Lower lobe of right lung (tissue), 2 donors: ENCODE measurements around the gene KAT2A. TPM values are rescaled to one million over a fixed set of nuclear protein-coding genes. Genes with fewer than 3 reads are reported as not detected.
A peak's percentile ranks its signal among the peaks of the same experiment; 100 is the strongest.

Experiments
- ATAC-seq, 2 donors: fragments of 200-7000 bp; cut with Tn5 transposase; one replicate each; pipeline ENCODE4 v1.9.1; 2020 to 2022; ENCODE audit warnings: mild to moderate bottlenecking in 2 of 2, moderate library complexity in 2 of 2
- DNase-seq: peaks from one replicate; pipeline ENCODE4 v3.0.0-alpha.2; 2020
- H3K27ac ChIP-seq: fragments of 200-600 bp; one replicate; pipeline ENCODE4 v1.8.0; 2022
- H3K27me3 ChIP-seq: fragments of 200-600 bp; one replicate; pipeline ENCODE4 v1.8.0; 2022; ENCODE audit warnings: low read depth
- H3K36me3 ChIP-seq: fragments of 200-600 bp; one replicate; pipeline ENCODE4 v1.8.0; 2022; ENCODE audit warnings: mild to moderate bottlenecking
- H3K4me1 ChIP-seq: fragments of 200-600 bp; one replicate; pipeline ENCODE4 v1.8.0; 2022
- H3K4me3 ChIP-seq: fragments of 200-600 bp; one replicate; pipeline ENCODE4 v1.8.0; 2022; ENCODE audit warnings: mild to moderate bottlenecking
- H3K9me3 ChIP-seq: fragments of 200-600 bp; one replicate; pipeline ENCODE4 v1.8.0; 2022
- CTCF ChIP-seq: fragments of 200-600 bp; IDR thresholded peaks from one replicate; pipeline ENCODE4 v1.8.0; 2022; ENCODE audit warnings: antibody characterized with exemption, mild to moderate bottlenecking
- intact Hi-C: fragments of 100-400 bp; cut with DNase I; formaldehyde crosslinking; loops from one replicate; pipeline ENCODE4 v1.11.0; 2022
- total RNA-seq: library from RNA; stranded (reverse); fragmentation: NEBNext Ultra II Directional; extraction: Animal tissue kit (Norgen Biotek cat#: 25700); gene quantifications from one replicate; pipeline ENCODE4 v1.2.1, GENCODE V29; 2021
- donor health status: DM: no; HTN: yes; CAD: no; lungs with severe emphysema.

KAT2A gene
- total RNA-seq, 1 donor from 2014 or later: 41.6 TPM

GRCh38 chr17:42067371-42068091, 53.6 kb downstream of the KAT2A start:
- Histone ChIP-seq H3K36me3 (no peaks in the 10 kb centered on the region), H3K4me1 (peaks cover 13% of the 10 kb centered on the region), H3K27me3 (peaks cover 25% of the 10 kb centered on the region), H3K27ac (no peak overlapping the region), H3K4me3 (no peak overlapping the region), H3K9me3 (no peaks in the 10 kb centered on the region)
- DNase-seq: peak; percentile 72
- peak; percentile 65 to 70 for ATAC-seq
- peak; percentile 92 for TF ChIP-seq CTCF
- intact Hi-C loops: no loop called here

DNA sequence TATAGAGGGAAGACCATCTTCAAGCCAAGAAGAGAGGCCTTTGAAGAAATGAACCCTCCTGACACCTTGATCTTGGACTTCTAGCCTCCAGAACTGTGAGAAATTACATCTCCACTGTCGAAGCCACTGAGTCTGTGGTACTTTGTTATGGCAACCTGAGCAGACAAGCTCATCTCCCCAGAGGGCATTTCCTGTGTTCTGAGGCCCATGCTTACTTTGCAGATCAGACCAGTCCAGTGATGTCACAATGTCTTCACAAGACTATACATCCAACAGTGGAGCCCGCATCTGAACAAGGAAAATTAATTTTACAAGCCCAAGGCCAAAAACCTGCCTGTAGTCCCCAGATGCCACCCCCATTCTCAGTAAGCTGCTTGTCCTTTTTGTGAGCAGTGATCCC, 56.0 kb downstream of the KAT2A start:
- Histone ChIP-seq H3K27ac (no peak overlapping the region), H3K36me3 (no peaks in the 10 kb centered on the region), H3K4me1 (peaks cover 6% of the 10 kb centered on the region), H3K9me3 (no peaks in the 10 kb centered on the region), H3K27me3 (peaks cover 2% of the 10 kb centered on the region), H3K4me3 (no peak overlapping the region)
- ATAC-seq (no peak), DNase-seq (no peak)
- no peak for TF ChIP-seq CTCF
- intact Hi-C loops: no loop called here

Other genes with a start within 250 kb of the KAT2A start
- 105 TPM for gene ACLY, start 202.4 kb downstream of the KAT2A start, total RNA-seq
- gene ODAD4, start 190.8 kb downstream of the KAT2A start, total RNA-seq: 5.4 TPM
- 46.3 TPM for gene CNP, start 154.6 kb downstream of the KAT2A start, total RNA-seq
- gene DNAJC7, start 103.9 kb downstream of the KAT2A start, total RNA-seq: 82.0 TPM
- gene NKIRAS2, start 101.3 kb downstream of the KAT2A start, total RNA-seq: 27.1 TPM
- 0.89 TPM for gene C17orf113, start 70.8 kb downstream of the KAT2A start, total RNA-seq
- gene ZNF385C, start 22.9 kb downstream of the KAT2A start, total RNA-seq: 1.2 TPM
- gene DHX58, start 8.7 kb downstream of the KAT2A start, total RNA-seq: 40.4 TPM
- gene HSPB9, start 1.4 kb upstream of the KAT2A start, total RNA-seq: not detected
- 153 TPM for gene RAB5C, start 33.6 kb upstream of the KAT2A start, total RNA-seq
- 0.09 TPM for gene KCNH4, start 59.8 kb upstream of the KAT2A start, total RNA-seq
- gene HCRT, start 64.1 kb upstream of the KAT2A start, total RNA-seq: not detected
- gene GHDC, start 73.1 kb upstream of the KAT2A start, total RNA-seq: 33.4 TPM
- 67.9 TPM for gene STAT5B, start 155.0 kb upstream of the KAT2A start, total RNA-seq
- 53.3 TPM for gene STAT5A, start 167.1 kb upstream of the KAT2A start, total RNA-seq